HepG2 (cell line): Measurements from ENCODE around the gene TNFAIP3. TPM values are rescaled to one million over a fixed set of nuclear protein-coding genes. Genes with fewer than 3 reads are reported as not detected.

Experiments
- ATAC-seq: fragments of 200-7000 bp; cut with Tn5 transposase; 3 replicates; pipeline ENCODE4 v1.9.1; 2020; ENCODE audit warnings: mild to moderate bottlenecking, moderate library complexity
- BruUV-seq: library from RNA; stranded (reverse); fragments of 400-500 nt; replicated peaks from 2 replicates; lab custom pipeline; 2021; lab: Mats Ljungman, UMichigan
- CTCF ChIA-PET: fragments of 300-600 bp; formaldehyde crosslinking; extraction: SDS; loops from one replicate; lab custom pipeline; 2021; ENCODE audit warnings: low total read pairs, inconsistent platforms, low intra/inter-chr PET ratio; lab: Yijun Ruan, JAX
- POLR2A ChIA-PET: fragments of 350-600 bp; sonication (Branson Sonifier 250); formaldehyde crosslinking; loops from one replicate; lab custom pipeline; 2020; ENCODE audit warnings: antibody characterized with exemption, inconsistent platforms; lab: Yijun Ruan, JAX
- DNase-seq: peaks from one replicate; pipeline ENCODE4 v3.0.0-alpha.2; 2015; ENCODE audit warnings: low spot score
- FAIRE-seq: peaks from 3 replicates; lab custom pipeline; 2011; peaks lifted over from hg19 to GRCh38; lab: Jason Lieb, UNC
- H2AFZ ChIP-seq: one replicate; pipeline ENCODE4 v1.6.1; 2011; ENCODE audit warnings: low read length, inconsistent platforms
- H3K27ac ChIP-seq: fragments of 300-600 bp; 3 replicates; pipeline ENCODE4 v1.8.0; 2011; ENCODE audit warnings: mixed run types, mild to moderate bottlenecking, mixed read lengths, low read length, inconsistent platforms; ENCODE audit not compliant: insufficient read depth; ENCODE audit errors: extremely low read length
- H3K27me3 ChIP-seq, 2 experiments: fragments of 200-600 bp in 1 of 2; 2 replicates in 1 of 2; 3 replicates in 1 of 2; pipeline versions ENCODE4 v1.6.0 to v1.8.0; 2011; ENCODE audit warnings: low read length in 2 of 2, mild to moderate bottlenecking in 2 of 2, moderate library complexity in 2 of 2, inconsistent platforms in 1 of 2; ENCODE audit not compliant: insufficient read depth in 2 of 2, control insufficient read depth in 1 of 2
- H3K36me3 ChIP-seq, 2 experiments: fragments of 200-600 bp in 1 of 2; replicated peaks in 1 of 2; 2 replicates in 1 of 2; 3 replicates in 1 of 2; pipeline versions ENCODE4 v1.5.1 to v1.8.0; 2011; ENCODE audit warnings: low read length in 2 of 2, inconsistent platforms in 1 of 2; ENCODE audit not compliant: insufficient read depth in 2 of 2, control insufficient read depth in 1 of 2
- H3K4me1 ChIP-seq: 2 replicates; pipeline ENCODE4 v1.5.1; 2012; ENCODE audit warnings: low read length, inconsistent platforms; ENCODE audit not compliant: insufficient read depth
- H3K4me2 ChIP-seq: 2 replicates; pipeline ENCODE4 v1.6.0; 2011; ENCODE audit warnings: low read depth, low read length, inconsistent platforms
- H3K4me3 ChIP-seq, 3 experiments: fragments of 200-600 bp in 1 of 3; sonication (generic), shearing (Covaris generic) in 1 of 3; replicated peaks in 1 of 3; 2 replicates each; pipeline ENCODE4 v1.5.1; 2011 to 2016; ENCODE audit warnings: low read length in 3 of 3, inconsistent platforms in 2 of 3, low read depth in 2 of 3, mild to moderate bottlenecking in 2 of 3, control low read depth in 1 of 3, mixed read lengths in 1 of 3; ENCODE audit not compliant: insufficient read depth in 1 of 3
- H3K79me2 ChIP-seq: one replicate; pipeline ENCODE4 v1.6.1; 2011; ENCODE audit warnings: low read length, inconsistent platforms; ENCODE audit not compliant: insufficient read depth
- H3K9ac ChIP-seq: 2 replicates; pipeline ENCODE4 v1.6.0; 2011; ENCODE audit warnings: mild to moderate bottlenecking, low read depth, low read length, inconsistent platforms; ENCODE audit not compliant: insufficient read depth
- H3K9me3 ChIP-seq: 2 replicates; pipeline ENCODE4 v1.5.1; 2012; ENCODE audit warnings: mild to moderate bottlenecking, low read length
- H4K20me1 ChIP-seq: 2 replicates; pipeline ENCODE4 v1.6.0; 2011; ENCODE audit warnings: inconsistent platforms, mild to moderate bottlenecking, low read length, moderate library complexity; ENCODE audit not compliant: insufficient read depth
- CREB1 ChIP-seq, 2 experiments: fragments of 450-650 bp in 1 of 2; IDR thresholded peaks; 2 replicates each; pipeline ENCODE4 v1.6.1; 2016 to 2017; ENCODE audit warnings: control low read depth in 1 of 2, mild to moderate bottlenecking in 1 of 2, missing compliant biosample characterization in 1 of 2, missing genetic modification characterization in 1 of 2
- MTA3 ChIP-seq: sonication (generic); formaldehyde crosslinking; IDR thresholded peaks from 2 replicates; pipeline ENCODE4 v1.4.0; 2020; ENCODE audit warnings: missing genetic modification reagents
- ZBTB7A ChIP-seq: sonication (generic); formaldehyde crosslinking; IDR thresholded peaks from 2 replicates; pipeline ENCODE4 v1.8.0; 2022; ENCODE audit warnings: mild to moderate bottlenecking, missing genetic modification reagents
- ZSCAN25 ChIP-seq: sonication (generic); formaldehyde crosslinking; IDR thresholded peaks from 2 replicates; pipeline ENCODE4 v1.8.0; 2022; ENCODE audit warnings: mild to moderate bottlenecking, missing genetic modification reagents
- WGBS: methylation state at CpG from one replicate; pipeline ENCODE4 v1.1.6; 2017; ENCODE audit warnings: low lambda C conversion rate; 5-methylcytosine and 5-hydroxymethylcytosine counted together
- in situ Hi-C: cut with HindIII; loops from 2 replicates; pipeline ENCODE4 v1.10.0; 2017; ENCODE audit warnings: low pct_unique_long_range_greater_than_20kb; ENCODE audit not compliant: extremely low pct_ligation_motif_present
- intact Hi-C: fragments of 100-400 bp; cut with micrococcal nuclease; formaldehyde crosslinking; loops from one replicate; pipeline ENCODE4 v1.10.0; 2022; ENCODE audit not compliant: unreplicated experiment
- polyA plus RNA-seq, 8 experiments: library from polyadenylated mRNA; depleted of rRNA in 3 of 8; stranded (reverse) in 7 of 8; unstranded in 1 of 8; fragments of >200 nt; fragmentation: Illumina TruSeq in 4 of 8; extraction: Trizol in 4 of 8; gene quantifications; 2 replicates each; pipeline versions ENCODE4 v1.2.1 to v1.2.3, GENCODE V29; 2011 to 2016; ENCODE audit warnings: low read depth in 4 of 8, missing spikeins in 1 of 8, mixed read lengths in 1 of 8; ENCODE audit not compliant: insufficient read depth in 1 of 8
- total RNA-seq, 5 experiments: library from RNA; depleted of rRNA; stranded (reverse); fragments of >200 nt; fragmentation: Illumina TruSeq; extraction: Trizol; gene quantifications; 2 replicates each; pipeline ENCODE4 v1.2.3, GENCODE V29; 2016; ENCODE audit warnings: low read depth in 1 of 5
- TF ChIP-seq, protein P1 (sequence below): sonication (generic); formaldehyde crosslinking; IDR thresholded peaks from 2 replicates; pipeline ENCODE4 v1.4.0; 2020; ENCODE audit warnings: mild to moderate bottlenecking, missing genetic modification reagents
- TF ChIP-seq, protein P2 (sequence below): sonication (generic); formaldehyde crosslinking; IDR thresholded peaks from 2 replicates; pipeline ENCODE4 v1.5.1; 2020; ENCODE audit warnings: mild to moderate bottlenecking, missing genetic modification reagents

TNFAIP3 gene
- total and polyA plus RNA-seq, 2 of the 13 experiments (the other 11 are each of a cell fraction or from before 2014, with no cell fraction given): 28.2 to 47.1 TPM

DNA sequence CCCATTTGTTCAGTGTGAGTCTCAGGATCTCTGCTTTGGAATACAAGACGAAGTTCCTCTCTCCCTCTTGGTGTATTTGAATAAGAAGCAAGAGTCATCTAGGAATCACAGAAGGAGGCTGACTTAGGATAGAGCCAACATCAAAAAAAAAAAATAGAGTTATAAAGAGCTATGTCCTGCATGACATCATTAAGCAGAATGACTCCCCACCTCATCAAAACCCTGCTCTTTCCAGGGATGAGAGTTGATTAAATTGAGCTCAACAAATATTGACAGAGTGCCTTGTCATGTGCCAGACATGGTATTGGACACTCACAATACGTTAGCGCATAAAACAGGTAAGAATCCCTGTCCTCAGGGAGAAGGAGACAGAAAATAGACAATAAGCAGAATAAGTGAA, 48.6 kb upstream of the TNFAIP3 start (continued):
- TF ChIP-seq CREB1 (IDR thresholded peaks at IDR 0.05): 0 out of 2 replicates have a peak, but pooled peaks have one; percentile 9
- no peak for TF ChIP-seq CREB1 (CRISPR knock-in tag; IDR thresholded peaks at IDR 0.05)
- TF ChIP-seq, all 625 proteins: peak for 3

DNA sequence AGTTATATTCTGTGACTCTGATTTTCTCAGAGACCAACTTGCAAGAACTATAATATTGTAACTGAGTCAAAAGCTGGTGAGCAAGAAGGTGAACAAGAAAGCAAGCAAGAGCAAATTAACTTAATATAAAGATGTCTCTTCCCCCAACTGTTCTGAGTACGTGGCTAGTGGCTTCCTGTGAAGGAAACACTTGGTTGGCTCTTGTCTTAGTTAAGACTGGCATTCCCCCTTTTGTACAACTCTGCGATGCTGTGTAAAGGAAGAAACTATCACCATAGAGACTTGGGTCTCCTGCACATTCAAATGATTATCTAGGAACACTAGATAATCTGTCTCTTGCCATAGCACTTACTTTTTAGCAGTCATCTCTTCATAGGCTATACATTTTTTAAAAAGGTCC, 47.3 kb upstream of the TNFAIP3 start:
- WGBS: 88% methylated on average over 2 of the region's 2 CpGs
- BruUV-seq: no TSS peak
- TF ChIP-seq, protein P1, sequence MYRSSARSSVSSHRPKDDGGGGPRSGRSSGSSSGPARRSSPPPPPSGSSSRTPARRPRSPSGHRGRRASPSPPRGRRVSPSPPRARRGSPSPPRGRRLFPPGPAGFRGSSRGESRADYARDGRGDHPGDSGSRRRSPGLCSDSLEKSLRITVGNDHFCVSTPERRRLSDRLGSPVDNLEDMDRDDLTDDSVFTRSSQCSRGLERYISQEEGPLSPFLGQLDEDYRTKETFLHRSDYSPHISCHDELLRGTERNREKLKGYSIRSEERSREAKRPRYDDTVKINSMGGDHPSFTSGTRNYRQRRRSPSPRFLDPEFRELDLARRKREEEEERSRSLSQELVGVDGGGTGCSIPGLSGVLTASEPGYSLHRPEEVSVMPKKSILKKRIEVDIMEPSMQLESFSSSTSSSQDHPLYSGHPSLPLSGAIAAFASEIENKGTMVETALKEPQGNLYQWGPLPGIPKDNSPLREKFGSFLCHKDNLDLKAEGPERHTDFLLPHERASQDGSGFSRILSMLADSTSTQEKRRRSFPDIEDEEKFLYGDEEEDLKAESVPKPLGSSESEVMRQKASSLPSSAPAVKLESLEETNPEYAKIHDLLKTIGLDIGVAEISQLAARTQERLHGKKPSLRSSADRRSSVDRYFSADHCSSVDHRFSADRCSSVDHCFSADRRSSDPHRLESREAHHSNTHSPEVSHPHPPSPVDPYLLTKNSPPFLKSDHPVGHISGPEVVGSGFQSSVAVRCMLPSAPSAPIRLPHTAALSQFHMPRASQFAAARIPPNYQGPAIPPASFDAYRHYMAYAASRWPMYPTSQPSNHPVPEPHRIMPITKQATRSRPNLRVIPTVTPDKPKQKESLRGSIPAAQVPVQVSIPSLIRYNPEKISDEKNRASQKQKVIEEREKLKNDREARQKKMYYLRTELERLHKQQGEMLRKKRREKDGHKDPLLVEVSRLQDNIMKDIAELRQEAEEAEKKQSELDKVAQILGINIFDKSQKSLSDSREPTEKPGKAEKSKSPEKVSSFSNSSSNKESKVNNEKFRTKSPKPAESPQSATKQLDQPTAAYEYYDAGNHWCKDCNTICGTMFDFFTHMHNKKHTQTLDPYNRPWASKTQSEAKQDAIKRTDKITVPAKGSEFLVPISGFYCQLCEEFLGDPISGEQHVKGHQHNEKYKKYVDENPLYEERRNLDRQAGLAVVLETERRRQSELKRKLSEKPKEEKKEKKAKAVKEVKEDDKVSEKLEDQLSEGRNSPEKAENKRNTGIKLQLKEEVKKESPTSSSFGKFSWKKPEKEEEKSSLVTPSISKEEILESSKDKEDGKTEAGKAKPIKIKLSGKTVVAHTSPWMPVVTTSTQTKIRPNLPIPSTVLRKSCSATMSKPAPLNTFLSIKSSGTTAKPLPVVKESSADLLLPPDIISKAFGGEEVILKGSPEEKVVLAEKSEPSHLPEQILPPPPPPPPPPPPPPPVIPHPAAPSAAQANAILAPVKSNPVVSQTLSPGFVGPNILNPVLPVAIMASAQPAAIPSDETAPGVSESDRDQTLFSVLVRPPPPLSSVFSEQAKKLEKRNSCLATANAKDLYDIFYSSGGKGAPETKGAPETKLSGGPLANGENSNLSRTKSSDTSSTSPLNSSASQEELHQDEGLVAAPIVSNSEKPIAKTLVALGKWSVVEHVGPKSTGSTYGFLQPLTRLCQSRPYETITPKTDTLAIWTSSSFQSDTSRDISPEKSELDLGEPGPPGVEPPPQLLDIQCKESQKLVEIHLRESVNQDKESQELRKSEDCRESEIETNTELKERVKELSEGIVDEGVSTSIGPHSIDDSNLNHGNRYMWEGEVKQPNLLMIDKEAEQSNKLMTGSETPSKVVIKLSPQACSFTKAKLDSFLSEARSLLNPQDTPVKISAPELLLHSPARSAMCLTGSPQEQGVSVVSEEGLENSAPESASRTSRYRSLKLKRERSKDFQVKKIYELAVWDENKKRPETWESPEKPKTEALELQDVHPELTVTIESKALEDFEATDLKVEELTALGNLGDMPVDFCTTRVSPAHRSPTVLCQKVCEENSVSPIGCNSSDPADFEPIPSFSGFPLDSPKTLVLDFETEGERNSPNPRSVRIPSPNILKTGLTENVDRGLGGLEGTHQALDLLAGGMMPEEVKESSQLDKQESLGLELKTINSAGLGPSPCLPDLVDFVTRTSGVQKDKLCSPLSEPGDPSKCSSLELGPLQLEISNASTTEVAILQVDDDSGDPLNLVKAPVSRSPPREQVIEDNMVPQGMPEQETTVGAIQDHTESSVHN (CRISPR knock-in tag): no peak
- no peak for TF ChIP-seq MTA3 (CRISPR knock-in tag)
- TF ChIP-seq, protein P2, sequence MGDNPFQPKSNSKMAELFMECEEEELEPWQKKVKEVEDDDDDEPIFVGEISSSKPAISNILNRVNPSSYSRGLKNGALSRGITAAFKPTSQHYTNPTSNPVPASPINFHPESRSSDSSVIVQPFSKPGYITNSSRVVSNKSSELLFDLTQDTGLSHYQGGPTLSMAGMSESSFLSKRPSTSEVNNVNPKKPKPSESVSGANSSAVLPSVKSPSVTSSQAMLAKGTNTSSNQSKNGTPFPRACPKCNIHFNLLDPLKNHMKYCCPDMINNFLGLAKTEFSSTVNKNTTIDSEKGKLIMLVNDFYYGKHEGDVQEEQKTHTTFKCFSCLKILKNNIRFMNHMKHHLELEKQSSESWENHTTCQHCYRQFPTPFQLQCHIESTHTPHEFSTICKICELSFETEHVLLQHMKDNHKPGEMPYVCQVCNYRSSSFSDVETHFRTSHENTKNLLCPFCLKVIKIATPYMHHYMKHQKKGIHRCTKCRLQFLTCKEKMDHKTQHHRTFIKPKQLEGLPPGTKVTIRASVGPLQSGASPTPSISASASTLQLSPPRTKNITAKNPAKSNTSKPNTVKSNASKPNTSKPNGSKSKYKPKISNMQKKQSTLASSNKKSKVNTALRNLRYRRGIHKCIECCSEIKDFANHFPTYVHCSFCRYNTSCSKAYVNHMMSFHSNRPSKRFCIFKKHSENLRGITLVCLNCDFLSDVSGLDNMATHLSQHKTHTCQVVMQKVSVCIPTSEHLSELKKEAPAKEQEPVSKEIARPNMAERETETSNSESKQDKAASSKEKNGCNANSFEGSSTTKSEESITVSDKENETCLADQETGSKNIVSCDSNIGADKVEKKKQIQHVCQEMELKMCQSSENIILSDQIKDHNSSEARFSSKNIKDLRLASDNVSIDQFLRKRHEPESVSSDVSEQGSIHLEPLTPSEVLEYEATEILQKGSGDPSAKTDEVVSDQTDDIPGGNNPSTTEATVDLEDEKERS: no peak
- TF ChIP-seq ZSCAN25 (CRISPR knock-in tag): no peak
- no peak for TF ChIP-seq ZBTB7A (CRISPR knock-in tag)

More for the DNA sequence above, 47.3 kb upstream of the TNFAIP3 start:
- FAIRE-seq (no peak), ATAC-seq (no peak), DNase-seq (no peak)
- POLR2A ChIA-PET: no interaction called here
- no peak overlapping the region for H3K27ac ChIP-seq
- H3K4me1 ChIP-seq: peaks cover 24% of the 10 kb centered on the region
- intact Hi-C loops: no loop called here
- H3K27me3 ChIP-seq: no peaks in the 10 kb centered on the region
- no peaks in the 10 kb centered on the region for H4K20me1 ChIP-seq
- no peaks in the 10 kb centered on the region for H3K9me3 ChIP-seq
- no peak overlapping the region for H2AFZ ChIP-seq
- no peak overlapping the region for H3K9ac ChIP-seq
- CTCF ChIA-PET: no interaction called here
- in situ Hi-C loops: no loop called here
- no peaks in the 10 kb centered on the region for H3K79me2 ChIP-seq
- no peak overlapping the region for H3K4me3 ChIP-seq
- H3K36me3 ChIP-seq: no peaks in the 10 kb centered on the region
- no peak overlapping the region for H3K4me2 ChIP-seq
